ENCODE results near the gene MICAL1.

The MICAL1 gene

GRCh38 chr6:109452181-109452580 lies 3.4 kb downstream of the MICAL1 start:
- no peak for DNase-seq

- DNase-seq: no peak
Measured at GRCh38 chr6:109451376-109451775, 4.2 kb downstream of the MICAL1 start.

GRCh38 chr6:109450801-109451200 lies 4.8 kb downstream of the MICAL1 start:
- no peak for DNase-seq

- DNase-seq: no peak
Measured at GRCh38 chr6:109449795-109450673, 5.5 kb downstream of the MICAL1 start.

- no peak for DNase-seq
Measured at GRCh38 chr6:109449064-109449794, 6.3 kb downstream of the MICAL1 start.

- no peak for DNase-seq
Measured at GRCh38 chr6:109448615-109449014, 7.0 kb downstream of the MICAL1 start.

- DNase-seq: no peak
Measured at GRCh38 chr6:109447878-109448555, 7.6 kb downstream of the MICAL1 start.

- DNase-seq: no peak
Measured at GRCh38 chr6:109447087-109447486, 8.5 kb downstream of the MICAL1 start.

- DNase-seq: no peak
Measured at GRCh38 chr6:109446541-109446940, 9.0 kb downstream of the MICAL1 start.

- no peak for DNase-seq
Measured at GRCh38 chr6:109446072-109446471, 9.5 kb downstream of the MICAL1 start.

GRCh38 chr6:109445382-109445781 lies 10.2 kb downstream of the MICAL1 start:
- no peak for DNase-seq

GRCh38 chr6:109443425-109443950 lies 12.1 kb downstream of the MICAL1 start:
- no peak for DNase-seq

- no peak for DNase-seq
Measured at GRCh38 chr6:109442393-109442924, 13.1 kb downstream of the MICAL1 start.

GRCh38 chr6:109441069-109441816 lies 14.3 kb downstream of the MICAL1 start:
- no peak for DNase-seq

- peak; percentile 83 to 86 for DNase-seq
Measured at GRCh38 chr6:109440331-109441068, 15.1 kb downstream of the MICAL1 start, which contains the start of the genes PPIL6 and SMPD2. PPIL6 (minus strand) TSS chr6:109440628; CDS start chr6:109440590, 38 bp downstream. SMPD2 (plus strand) TSS chr6:109440724; CDS start chr6:109441122, 398 bp downstream.

GRCh38 chr6:109436041-109436440 lies 19.5 kb downstream of the MICAL1 start:
- DNase-seq: no peak

GRCh38 chr6:109434456-109434855 lies 21.1 kb downstream of the MICAL1 start:
- DNase-seq: no peak

GRCh38 chr6:109429496-109429895 lies 26.1 kb downstream of the MICAL1 start:
- DNase-seq: no peak

- DNase-seq: no peak
Measured at GRCh38 chr6:109428889-109429477, 26.6 kb downstream of the MICAL1 start.

- no peak for DNase-seq
Measured at GRCh38 chr6:109424946-109425345, 30.6 kb downstream of the MICAL1 start.

GRCh38 chr6:109421184-109421583 lies 34.4 kb downstream of the MICAL1 start:
- no peak for DNase-seq

All from hippocampal formation (tissue), 2 donors.